ENCODE results near the gene C1QTNF6. TPM values are rescaled to one million over a fixed set of nuclear protein-coding genes. Genes with fewer than 3 reads are reported as not detected.

C1QTNF6 gene
- total and polyA plus RNA-seq, 10 of the 15 experiments (the other 5 are each of a cell fraction or from before 2014, with no cell fraction given), result 0.16 to 4.1 (median 1.3) TPM

- TF ChIP-seq, protein P1, sequence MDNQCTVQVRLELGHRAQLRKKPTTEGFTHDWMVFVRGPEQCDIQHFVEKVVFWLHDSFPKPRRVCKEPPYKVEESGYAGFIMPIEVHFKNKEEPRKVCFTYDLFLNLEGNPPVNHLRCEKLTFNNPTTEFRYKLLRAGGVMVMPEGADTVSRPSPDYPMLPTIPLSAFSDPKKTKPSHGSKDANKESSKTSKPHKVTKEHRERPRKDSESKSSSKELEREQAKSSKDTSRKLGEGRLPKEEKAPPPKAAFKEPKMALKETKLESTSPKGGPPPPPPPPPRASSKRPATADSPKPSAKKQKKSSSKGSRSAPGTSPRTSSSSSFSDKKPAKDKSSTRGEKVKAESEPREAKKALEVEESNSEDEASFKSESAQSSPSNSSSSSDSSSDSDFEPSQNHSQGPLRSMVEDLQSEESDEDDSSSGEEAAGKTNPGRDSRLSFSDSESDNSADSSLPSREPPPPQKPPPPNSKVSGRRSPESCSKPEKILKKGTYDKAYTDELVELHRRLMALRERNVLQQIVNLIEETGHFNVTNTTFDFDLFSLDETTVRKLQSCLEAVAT (IDR thresholded peaks at IDR 0.05), result peak; percentile 98
- peak; percentile 82 for TF ChIP-seq CREM (IDR thresholded peaks at IDR 0.05; ENCODE audit: low read depth)
- TF ChIP-seq ZNF592 (IDR thresholded peaks at IDR 0.05), result no peak
- peak; percentile 95 for TF ChIP-seq ATF7 (IDR thresholded peaks at IDR 0.05; ENCODE audit: low read depth)
- TF ChIP-seq, protein P2, sequence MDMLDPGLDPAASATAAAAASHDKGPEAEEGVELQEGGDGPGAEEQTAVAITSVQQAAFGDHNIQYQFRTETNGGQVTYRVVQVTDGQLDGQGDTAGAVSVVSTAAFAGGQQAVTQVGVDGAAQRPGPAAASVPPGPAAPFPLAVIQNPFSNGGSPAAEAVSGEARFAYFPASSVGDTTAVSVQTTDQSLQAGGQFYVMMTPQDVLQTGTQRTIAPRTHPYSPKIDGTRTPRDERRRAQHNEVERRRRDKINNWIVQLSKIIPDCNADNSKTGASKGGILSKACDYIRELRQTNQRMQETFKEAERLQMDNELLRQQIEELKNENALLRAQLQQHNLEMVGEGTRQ (IDR thresholded peaks at IDR 0.05; ENCODE audit: borderline replicate concordance, low read depth, low read length), result no peak
- TF ChIP-seq CEBPB (IDR thresholded peaks at IDR 0.05; ENCODE audit: borderline replicate concordance in 1 of 2, low read depth in 2 of 2, low read length in 2 of 2), result no peak
- no peak for TF ChIP-seq PAX8 (IDR thresholded peaks at IDR 0.05)
- 0 out of 2 replicates have a peak, but pooled peaks have one; percentile 54 for TF ChIP-seq MYB (IDR thresholded peaks at IDR 0.05; ENCODE audit: borderline replicate concordance, low read depth, low read length)
- TF ChIP-seq KAT2A (conservative IDR thresholded peaks at IDR 0.05; ENCODE audit: control insufficient read depth, low read depth, low read length), result no peak
- no peak for TF ChIP-seq USF1 (IDR thresholded peaks at IDR 0.05; ENCODE audit: borderline replicate concordance, extremely low read length, insufficient read depth, low read depth, low read length)
- TF ChIP-seq PKNOX1 (IDR thresholded peaks at IDR 0.05), result peak; percentile 37; the same call in 1 of the 2 replicates
- peak; percentile 58; the same call in 1 of the 2 replicates for TF ChIP-seq IRF5 (IDR thresholded peaks at IDR 0.05; ENCODE audit: borderline replicate concordance)
- TF ChIP-seq CBX3 (IDR thresholded peaks at IDR 0.05; ENCODE audit: borderline replicate concordance, low read depth), result no peak
- no peak for TF ChIP-seq NFIC (IDR thresholded peaks at IDR 0.05; ENCODE audit: low read depth, low read length)
- TF ChIP-seq MTA3 (IDR thresholded peaks at IDR 0.05; ENCODE audit: borderline replicate concordance, low read length), result no peak
- no peak for TF ChIP-seq ZZZ3 (IDR thresholded peaks at IDR 0.05; ENCODE audit: control insufficient read depth, insufficient read length, low read depth)
- TF ChIP-seq BHLHE40 (IDR thresholded peaks at IDR 0.05; ENCODE audit: borderline replicate concordance in 1 of 2, low read depth in 2 of 2, low read length in 1 of 2), result peak; percentile 91 to 97
Measured at GRCh38 chr22:37162221-37163095, 25.6 kb downstream of the C1QTNF6 start (continued).

Measured in GM12878 (cell line).